Right atrium auricular region (tissue), 2 donors: ENCODE data around the gene ZBTB5. TPM values are rescaled to one million over a fixed set of nuclear protein-coding genes. Genes with fewer than 3 reads are reported as not detected.
A peak's percentile ranks its signal among the peaks of the same experiment; 100 is the strongest.
"Not testable (repeated sequence)": the region's sequence is repeated elsewhere in the genome, so short reads cannot be mapped to it uniquely, and the experiment has no call there.

Experiments used
- DNase-seq: peaks from one replicate; pipeline ENCODE4 v3.0.0-alpha.2; 2019; ENCODE audit warnings: low spot score
- H3K27ac ChIP-seq, 2 donors: fragments of 200-600 bp; sonication (generic); 1 replicate in 1 of 2; 2 replicates in 1 of 2; pipeline ENCODE4 v1.5.1; 2016 to 2019
- H3K27me3 ChIP-seq, 2 donors: fragments of 200-600 bp; sonication (generic); one replicate each; pipeline versions ENCODE4 v1.5.1 to v1.6.0; 2017 to 2019
- H3K36me3 ChIP-seq: fragments of 200-600 bp; sonication (generic); one replicate; pipeline ENCODE4 v1.5.1; 2016
- H3K4me1 ChIP-seq, 2 donors: fragments of 200-600 bp; sonication (generic); one replicate each; pipeline versions ENCODE4 v1.5.1 to v1.6.0; 2017 to 2019
- H3K4me3 ChIP-seq, 2 donors: fragments of 200-600 bp; sonication (generic); 1 replicate in 1 of 2; 2 replicates in 1 of 2; pipeline ENCODE4 v1.5.1; 2017 to 2019; ENCODE audit warnings: mild to moderate bottlenecking in 1 of 2, moderate library complexity in 1 of 2
- H3K9me3 ChIP-seq, 2 donors: fragments of 200-600 bp; sonication (generic); one replicate each; pipeline ENCODE4 v1.5.1; 2019
- total RNA-seq, 2 donors: library from RNA; depleted of rRNA; stranded (reverse); fragments of >200 nt; gene quantifications; one replicate each; pipeline ENCODE4 v1.1.0, GENCODE V29; 2016
- TF ChIP-seq, protein P1 (sequence below), 2 donors: fragments of 200-600 bp; sonication (generic); IDR thresholded peaks; one replicate each; pipeline ENCODE4 v1.5.1; 2019; ENCODE audit warnings: antibody characterized with exemption in 2 of 2

Gene ZBTB5
- total RNA-seq, 2 donors from 2014 or later = 4.9 to 9.9 TPM

DNA sequence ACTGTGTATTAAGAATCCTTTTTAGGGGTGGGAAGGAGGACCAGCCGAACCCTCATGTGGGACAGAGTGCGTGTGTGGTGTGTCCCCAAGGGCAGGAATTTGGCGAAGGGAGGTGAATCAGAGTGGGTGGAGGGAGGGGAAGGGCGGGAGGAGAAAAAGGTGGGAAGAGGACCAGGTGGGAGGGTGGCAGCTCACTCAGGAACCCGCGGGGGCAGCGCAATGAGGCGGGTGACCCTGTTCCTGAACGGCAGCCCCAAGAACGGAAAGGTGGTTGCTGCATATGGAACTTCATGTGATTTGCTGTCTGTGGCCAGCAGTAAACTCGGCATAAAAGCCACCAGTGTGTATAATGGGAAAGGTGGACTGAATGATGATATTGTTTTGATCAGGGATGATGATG lies 11.7 kb upstream of the ZBTB5 start:
- H3K9me3 ChIP-seq = peaks cover 0 to 13% of the 10 kb centered on the region in 2 donors
- TF ChIP-seq, protein P1, sequence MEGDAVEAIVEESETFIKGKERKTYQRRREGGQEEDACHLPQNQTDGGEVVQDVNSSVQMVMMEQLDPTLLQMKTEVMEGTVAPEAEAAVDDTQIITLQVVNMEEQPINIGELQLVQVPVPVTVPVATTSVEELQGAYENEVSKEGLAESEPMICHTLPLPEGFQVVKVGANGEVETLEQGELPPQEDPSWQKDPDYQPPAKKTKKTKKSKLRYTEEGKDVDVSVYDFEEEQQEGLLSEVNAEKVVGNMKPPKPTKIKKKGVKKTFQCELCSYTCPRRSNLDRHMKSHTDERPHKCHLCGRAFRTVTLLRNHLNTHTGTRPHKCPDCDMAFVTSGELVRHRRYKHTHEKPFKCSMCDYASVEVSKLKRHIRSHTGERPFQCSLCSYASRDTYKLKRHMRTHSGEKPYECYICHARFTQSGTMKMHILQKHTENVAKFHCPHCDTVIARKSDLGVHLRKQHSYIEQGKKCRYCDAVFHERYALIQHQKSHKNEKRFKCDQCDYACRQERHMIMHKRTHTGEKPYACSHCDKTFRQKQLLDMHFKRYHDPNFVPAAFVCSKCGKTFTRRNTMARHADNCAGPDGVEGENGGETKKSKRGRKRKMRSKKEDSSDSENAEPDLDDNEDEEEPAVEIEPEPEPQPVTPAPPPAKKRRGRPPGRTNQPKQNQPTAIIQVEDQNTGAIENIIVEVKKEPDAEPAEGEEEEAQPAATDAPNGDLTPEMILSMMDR (IDR thresholded peaks at IDR 0.05) = no peak
- DNase-seq = no peak
- no peaks in the 10 kb centered on the region for H3K36me3 ChIP-seq
- H3K27me3 ChIP-seq = no peaks in the 10 kb centered on the region
- H3K27ac ChIP-seq = no peak overlapping the region
- no peaks in the 10 kb centered on the region for H3K4me1 ChIP-seq
- H3K4me3 ChIP-seq = no peak overlapping the region

DNA sequence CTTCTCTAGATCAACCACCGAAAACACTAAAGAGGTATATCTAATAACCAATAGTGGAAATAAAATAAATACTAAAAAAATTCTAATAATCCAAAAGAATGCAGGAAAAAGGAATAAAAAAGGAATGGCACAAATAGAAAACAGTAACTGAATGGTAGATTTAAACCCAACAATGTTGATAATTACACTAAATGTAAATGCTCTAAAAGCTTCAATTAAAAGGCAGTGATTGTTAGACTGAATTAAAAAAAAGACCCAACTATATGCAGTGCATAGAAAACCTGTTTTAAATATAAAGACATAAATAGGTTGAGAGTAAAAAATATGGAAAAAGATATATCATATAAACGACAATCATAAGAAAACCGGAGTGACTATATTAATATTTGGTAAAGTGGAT lies 9.2 kb upstream of the ZBTB5 start:
- H3K4me1 ChIP-seq = no peaks in the 10 kb centered on the region
- peaks cover 0 to 13% of the 10 kb centered on the region in 2 donors for H3K9me3 ChIP-seq
- TF ChIP-seq, protein P1 (IDR thresholded peaks at IDR 0.05) = no peak
- DNase-seq = no peak
- no peaks in the 10 kb centered on the region for H3K36me3 ChIP-seq
- no peak overlapping the region for H3K4me3 ChIP-seq
- H3K27ac ChIP-seq = no peak overlapping the region
- no peaks in the 10 kb centered on the region for H3K27me3 ChIP-seq

DNA sequence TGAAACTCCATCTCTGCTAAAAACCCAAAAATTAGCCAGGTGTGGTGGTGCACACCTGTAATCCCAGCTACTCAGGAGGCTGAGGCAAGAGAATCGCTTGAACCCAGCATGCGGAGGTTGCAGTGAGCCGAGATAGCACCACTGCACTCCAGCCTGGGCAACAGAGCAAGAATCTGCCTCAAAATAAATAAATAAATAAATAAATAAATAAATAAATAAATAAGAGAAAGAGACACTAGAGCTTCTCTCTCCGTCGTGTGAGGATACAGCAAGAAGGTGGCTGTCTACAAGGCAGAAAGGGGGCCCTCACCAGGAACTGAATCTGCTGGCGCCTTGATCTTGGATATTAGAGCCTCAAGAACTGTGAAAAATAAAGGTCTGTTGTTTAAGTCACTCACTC lies 8.7 kb upstream of the ZBTB5 start:
- not testable (repeated sequence) for DNase-seq, H3K4me1 ChIP-seq, H3K27ac ChIP-seq, H3K36me3 ChIP-seq, H3K27me3 ChIP-seq, H3K4me3 ChIP-seq
- peaks cover 0 to 13% of the 10 kb centered on the region in 2 donors for H3K9me3 ChIP-seq

DNA sequence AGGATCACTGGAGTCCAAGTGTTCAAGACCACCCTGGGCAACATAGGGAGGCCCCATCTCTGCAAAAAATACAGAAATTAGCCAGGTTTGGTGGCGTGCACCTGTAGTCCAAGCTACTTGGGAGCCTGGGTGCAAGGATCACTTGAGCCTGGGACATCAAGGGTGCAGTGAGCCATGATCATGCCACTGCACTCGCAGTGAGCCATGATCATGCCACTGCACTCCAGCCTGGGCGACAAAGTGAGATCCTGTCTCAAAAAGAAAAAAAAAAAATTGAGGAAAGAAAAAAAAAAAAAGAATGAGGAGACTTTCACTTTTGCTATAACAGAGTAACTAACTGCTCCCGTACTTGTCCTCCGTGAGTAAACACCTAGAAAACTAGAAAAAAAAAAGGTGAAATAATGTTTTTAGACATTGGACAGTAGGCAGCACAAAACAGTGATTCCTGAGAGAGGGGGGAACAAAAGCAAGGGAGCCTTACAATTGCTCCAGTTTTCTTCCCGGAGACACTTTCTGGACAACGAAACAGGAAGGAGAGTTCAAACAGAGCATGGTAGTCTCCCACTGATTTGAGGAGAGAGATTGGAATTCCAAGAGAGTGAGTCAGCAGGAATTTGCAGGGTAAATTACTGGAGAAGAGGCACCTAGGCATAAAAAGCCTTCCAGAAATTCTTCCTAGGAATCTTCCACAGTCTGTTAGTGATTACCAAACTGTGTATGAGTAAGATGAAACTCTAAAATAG lies 6.9 kb upstream of the ZBTB5 start:
- Histone ChIP-seq H3K27me3 (no peaks in the 10 kb centered on the region), H3K4me1 (no peaks in the 10 kb centered on the region), H3K9me3 (peaks cover 0 to 13% of the 10 kb centered on the region in 2 donors), H3K27ac (peak overlapping the region; percentile 44 to 78), H3K36me3 (no peaks in the 10 kb centered on the region), H3K4me3 (peak overlapping the region in 1 of 2 donors; percentile 27)
- no peak for DNase-seq
- TF ChIP-seq, protein P1 (IDR thresholded peaks at IDR 0.05) = no peak

DNA sequence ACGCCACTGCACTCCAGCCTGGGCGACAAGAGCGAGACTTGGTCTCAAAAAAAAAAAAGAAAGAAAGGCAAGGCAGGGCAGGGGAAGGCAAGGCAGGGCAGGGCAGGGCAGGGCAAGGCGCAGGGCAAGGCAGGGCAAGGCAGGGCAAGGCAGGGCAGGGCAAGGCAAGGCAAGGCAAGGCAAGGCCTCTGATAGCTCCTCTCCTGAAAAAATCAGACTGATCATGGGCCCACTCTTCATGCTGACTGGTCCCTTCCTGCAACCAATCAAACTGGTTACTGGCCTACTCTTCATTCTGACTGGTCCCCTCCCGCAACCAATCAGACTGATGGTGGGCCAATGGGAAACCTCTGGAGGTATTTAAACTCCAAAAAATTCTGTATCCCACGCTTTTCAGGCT lies 3.4 kb upstream of the ZBTB5 start:
- peaks cover 0 to 16% of the 10 kb centered on the region in 2 donors for H3K4me1 ChIP-seq
- H3K27ac ChIP-seq = no peak overlapping the region
- no peak for DNase-seq
- H3K36me3 ChIP-seq = no peaks in the 10 kb centered on the region
- TF ChIP-seq, protein P1 (IDR thresholded peaks at IDR 0.05) = no peak
- H3K27me3 ChIP-seq = no peaks in the 10 kb centered on the region
- no peak overlapping the region for H3K4me3 ChIP-seq
- H3K9me3 ChIP-seq = no peaks in the 10 kb centered on the region

DNA sequence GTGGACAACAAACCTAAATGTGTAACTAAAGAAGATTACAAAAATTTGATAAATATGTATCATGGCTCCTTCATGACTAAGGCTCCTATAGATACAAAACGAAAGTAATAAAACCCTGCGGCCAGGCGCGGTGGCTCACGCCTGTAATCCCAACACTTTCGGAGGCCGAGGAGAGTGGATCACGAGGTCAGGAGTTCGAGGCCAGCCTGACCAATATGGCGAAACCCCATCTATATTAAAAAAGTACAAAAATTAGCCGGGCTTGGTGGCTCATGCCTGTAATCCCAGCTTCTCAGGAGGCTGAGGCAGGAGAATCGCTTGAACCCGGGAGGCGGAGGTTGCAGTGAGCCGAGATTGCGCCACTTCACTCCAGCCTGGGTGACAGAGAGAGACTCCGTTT lies 2.3 kb upstream of the ZBTB5 start:
- H3K36me3 ChIP-seq, H3K4me3 ChIP-seq, H3K27me3 ChIP-seq, DNase-seq, H3K9me3 ChIP-seq, H3K27ac ChIP-seq: not testable (repeated sequence)
- peaks cover 0 to 27% of the 10 kb centered on the region in 2 donors for H3K4me1 ChIP-seq
